Suppressor macrophage treated with lipopolysaccharide for 4 hours (primary cell): ENCODE measurements around the gene RAB1B.

Source experiments
- DNase-seq: peaks from one replicate; pipeline ENCODE4 v3.0.0-alpha.2; 2020

The RAB1B gene

DNA sequence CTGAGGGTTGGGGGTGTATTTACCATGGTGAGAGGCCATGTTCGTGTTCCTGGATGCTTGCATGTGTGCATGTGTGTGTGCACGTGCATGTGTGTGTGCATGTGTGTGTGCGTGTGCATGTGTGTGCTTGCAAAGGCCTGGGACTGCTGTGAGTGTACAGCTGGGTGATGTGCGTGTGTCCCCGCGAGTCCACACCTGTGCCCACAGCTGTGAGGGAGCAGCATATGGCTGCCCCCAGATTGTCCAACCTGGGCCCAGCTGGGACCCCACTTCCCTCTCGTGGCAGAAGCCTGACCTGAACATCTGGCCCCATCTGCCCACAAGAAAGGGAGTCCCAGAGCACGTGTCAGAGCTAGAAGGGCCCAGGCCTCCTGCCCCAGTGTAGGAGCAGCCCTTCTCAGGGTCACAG lies 56.8 kb downstream of the RAB1B start:
- DNase-seq = no peak

DNA sequence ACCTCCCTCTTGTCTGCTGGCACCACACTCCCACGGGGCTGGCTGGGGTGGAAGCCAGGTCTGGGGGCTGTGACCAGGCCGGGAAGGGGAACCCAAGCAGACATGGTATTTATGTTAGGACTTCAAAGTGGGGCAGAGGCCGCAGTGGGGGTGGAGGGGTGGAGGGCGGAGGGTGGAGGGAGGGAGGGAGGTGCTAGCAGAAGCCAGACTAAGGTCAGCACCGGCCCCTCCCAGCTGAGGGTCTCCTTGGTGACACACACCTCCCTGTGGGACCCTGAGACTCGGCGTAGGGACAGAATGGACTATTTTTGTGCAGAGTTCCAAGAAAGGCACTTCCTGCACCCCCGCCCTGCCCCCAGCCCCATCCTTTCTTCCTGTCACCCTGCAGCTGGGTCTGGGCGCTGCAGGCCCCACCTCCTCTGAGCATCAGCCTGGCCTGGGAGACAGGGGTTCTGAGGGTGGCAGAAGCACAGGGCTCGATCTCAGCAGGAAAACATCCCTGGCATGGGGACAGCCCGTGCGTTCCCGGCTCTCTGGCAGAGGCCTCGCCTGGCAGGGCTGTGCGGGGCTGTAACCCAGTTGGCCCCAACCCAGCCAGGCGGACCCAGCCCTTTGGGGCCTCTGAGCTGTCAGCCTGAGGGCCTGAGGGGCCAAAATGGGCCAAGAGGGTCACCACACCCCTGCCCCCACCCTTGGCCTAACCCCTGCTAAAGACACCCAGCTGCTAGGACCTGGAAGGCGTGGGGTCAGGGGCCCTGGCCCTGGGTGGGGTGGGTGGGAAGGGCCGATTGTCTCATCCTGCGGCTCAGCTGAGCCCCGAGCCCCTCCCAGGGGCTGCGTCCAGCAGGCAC lies 58.0 kb downstream of the RAB1B start:
- DNase-seq = no peak
